ACC112 (cell line): ENCODE data around the gene MERTK.
"Not testable (repeated sequence)": the region's sequence is repeated elsewhere in the genome, so short reads cannot be mapped to it uniquely, and the experiment has no call there.

Source experiments
- H2AFZ ChIP-seq: fragments of 200-600 bp; sonication (generic); one replicate; pipeline ENCODE4 v1.6.0; 2017; ENCODE audit warnings: antibody characterized with exemption, low read length; ENCODE audit not compliant: unreplicated experiment
- H3K27ac ChIP-seq: fragments of 200-600 bp; sonication (generic); 2 replicates; pipeline ENCODE4 v1.5.1; 2014; ENCODE audit warnings: low read depth, mild to moderate bottlenecking, antibody characterized with exemption, low read length, moderate library complexity
- H3K27me3 ChIP-seq: fragments of 200-600 bp; sonication (generic); 2 replicates; pipeline ENCODE4 v1.6.1; 2014; ENCODE audit warnings: mild to moderate bottlenecking, antibody characterized with exemption, low read length, moderate library complexity, mixed read lengths; ENCODE audit not compliant: insufficient read depth
- H3K36me3 ChIP-seq: fragments of 200-600 bp; sonication (generic); 2 replicates; pipeline ENCODE4 v1.6.1; 2016; ENCODE audit warnings: mild to moderate bottlenecking, antibody characterized with exemption, low read length, moderate library complexity, mixed read lengths; ENCODE audit not compliant: insufficient read depth
- H3K4me1 ChIP-seq: fragments of 200-600 bp; sonication (generic); one replicate; pipeline ENCODE4 v1.6.1; 2016; ENCODE audit warnings: low read length, mixed read lengths; ENCODE audit not compliant: insufficient read depth, unreplicated experiment, control insufficient read depth
- H3K4me3 ChIP-seq: fragments of 200-600 bp; sonication (generic); 2 replicates; pipeline ENCODE4 v1.5.1; 2014; ENCODE audit warnings: mild to moderate bottlenecking, low read depth, low read length
- H3K79me2 ChIP-seq: fragments of 200-600 bp; sonication (generic); one replicate; pipeline ENCODE4 v1.6.0; 2016; ENCODE audit warnings: low read length; ENCODE audit not compliant: control insufficient read depth, unreplicated experiment, insufficient read depth

Gene MERTK

GRCh38 chr2:112054847-112055729, 156.7 kb downstream of the MERTK start, which contains the start of gene TMEM87B:
Gene TMEM87B (plus strand): TSS chr2:112055269. CDS start chr2:112055592, 323 bp downstream.
- Histone ChIP-seq H3K4me3 (peak within 1 kb of the TSS; percentile 88), H3K27ac (peak within 1 kb of the TSS; percentile 69), H3K36me3 (no peaks in the 10 kb centered on the region), H3K27me3 (no peaks in the 10 kb centered on the region), H3K79me2 (peaks cover 32% of the 10 kb centered on the region), H3K4me1 (peaks cover 18% of the 10 kb centered on the region), H2AFZ (peak within 1 kb of the TSS; percentile 92)

DNA sequence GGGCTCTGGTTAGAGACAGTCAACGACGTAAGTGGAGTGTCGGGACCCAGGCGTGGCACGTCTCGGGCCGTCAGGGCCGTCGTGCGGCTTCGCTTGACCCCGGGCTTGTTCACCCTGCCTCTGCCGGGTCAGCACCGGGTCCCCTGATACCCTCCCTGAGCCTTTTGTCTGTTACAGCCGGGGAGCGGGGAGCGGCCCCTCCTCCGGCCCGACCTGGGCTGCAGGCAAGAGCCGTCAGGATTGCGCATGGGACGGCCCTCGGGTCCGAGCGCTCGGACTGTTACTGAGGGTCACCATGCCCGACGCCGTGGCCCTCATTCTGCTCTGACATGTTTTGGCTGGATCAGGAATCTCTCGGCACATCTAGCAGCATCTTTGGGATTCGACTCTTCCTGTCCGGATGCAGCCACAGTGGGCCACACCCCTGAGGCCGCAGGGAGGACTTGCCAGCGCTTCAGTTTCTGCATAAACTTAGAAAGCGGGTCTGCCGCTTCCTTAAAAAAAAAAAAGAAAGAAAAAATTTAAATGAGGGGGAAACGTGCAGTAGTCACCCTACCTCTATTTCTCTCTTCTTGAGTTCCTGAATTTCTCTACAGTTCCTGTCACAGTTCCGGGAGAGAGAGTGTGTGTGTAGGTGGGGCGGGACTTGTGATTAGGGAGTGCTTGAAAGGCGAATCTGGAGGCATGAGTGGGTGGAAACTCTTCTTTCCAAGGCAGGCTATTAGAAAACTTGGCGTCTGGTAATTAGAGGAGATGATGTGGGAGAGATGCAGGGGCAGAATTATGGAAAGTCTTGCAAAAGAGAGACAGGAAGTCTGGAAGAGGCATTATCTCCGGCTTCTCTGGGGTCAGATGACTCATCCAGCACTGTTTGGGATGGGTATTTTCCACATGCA, 157.6 kb downstream of the MERTK start:
- Histone ChIP-seq H2AFZ (peak overlapping the region; percentile 92), H3K4me3 (peak overlapping the region; percentile 88), H3K27me3 (no peaks in the 10 kb centered on the region), H3K36me3 (0 out of 2 replicates have a peak, but pooled peaks cover under 1% of the 10 kb centered on the region), H3K4me1 (peaks cover 18% of the 10 kb centered on the region), H3K79me2 (peaks cover 32% of the 10 kb centered on the region), H3K27ac (peak overlapping the region; percentile 63)

GRCh38 chr2:112056626-112056987, 158.2 kb downstream of the MERTK start:
- H3K27me3 ChIP-seq: no peaks in the 10 kb centered on the region
- peaks cover 7% of the 10 kb centered on the region for H3K36me3 ChIP-seq
- H3K4me1 ChIP-seq: peaks cover 18% of the 10 kb centered on the region
- H2AFZ ChIP-seq: no peak overlapping the region
- H3K27ac ChIP-seq: peak overlapping the region; percentile 63
- H3K4me3 ChIP-seq: peak overlapping the region; percentile 88
- peaks cover 32% of the 10 kb centered on the region for H3K79me2 ChIP-seq

- H3K36me3 ChIP-seq: peaks cover 37% of the 10 kb centered on the region
- H3K79me2 ChIP-seq: peaks cover 45% of the 10 kb centered on the region
- no peak overlapping the region for H2AFZ ChIP-seq
- H3K4me3 ChIP-seq: no peak overlapping the region
- peaks cover 10% of the 10 kb centered on the region for H3K4me1 ChIP-seq
- no peak overlapping the region for H3K27ac ChIP-seq
- H3K27me3 ChIP-seq: no peaks in the 10 kb centered on the region
These were observed 161.3 kb downstream of the MERTK start for GRCh38 chr2:112059671-112060070.

- Histone ChIP-seq H3K4me3 (no peak overlapping the region), H2AFZ (no peak overlapping the region), H3K79me2 (peaks cover 46% of the 10 kb centered on the region), H3K4me1 (peaks cover 22% of the 10 kb centered on the region), H3K27ac (no peak overlapping the region), H3K36me3 (peaks cover 37% of the 10 kb centered on the region), H3K27me3 (no peaks in the 10 kb centered on the region)
These were observed 162.9 kb downstream of the MERTK start for GRCh38 chr2:112061299-112061698.

- H3K27me3 ChIP-seq: no peaks in the 10 kb centered on the region
- peaks cover 38% of the 10 kb centered on the region for H3K36me3 ChIP-seq
- H3K4me3 ChIP-seq: no peak overlapping the region
- no peak overlapping the region for H3K27ac ChIP-seq
- H2AFZ ChIP-seq: no peak overlapping the region
- peaks cover 46% of the 10 kb centered on the region for H3K79me2 ChIP-seq
- H3K4me1 ChIP-seq: peaks cover 22% of the 10 kb centered on the region
These were observed 163.4 kb downstream of the MERTK start for GRCh38 chr2:112061840-112062239.

DNA sequence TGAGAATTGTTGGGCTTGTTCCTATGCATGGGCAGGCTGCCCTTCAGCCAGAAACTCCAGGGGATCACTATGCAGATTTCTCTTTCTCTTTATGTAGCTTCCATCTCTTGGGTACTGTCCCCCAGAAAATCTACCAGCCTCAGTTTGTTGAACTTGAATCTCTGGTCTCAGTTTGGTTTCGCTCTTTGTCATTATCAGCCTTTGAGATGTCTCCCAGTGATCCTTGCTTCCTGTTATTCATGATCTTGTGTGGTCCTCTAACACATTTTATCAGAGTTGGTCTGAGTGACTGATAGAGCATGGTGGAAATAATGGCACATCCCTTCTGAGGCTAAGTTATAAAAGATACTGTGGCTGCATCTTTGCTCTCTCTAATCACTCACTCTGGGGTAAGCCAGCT, 164.5 kb downstream of the MERTK start:
- Histone ChIP-seq H3K4me3 (no peak overlapping the region), H3K27ac (no peak overlapping the region), H3K79me2 (peaks cover 40% of the 10 kb centered on the region), H3K4me1 (peaks cover 14% of the 10 kb centered on the region), H3K36me3 (peaks cover 48% of the 10 kb centered on the region), H2AFZ (no peak overlapping the region), H3K27me3 (no peaks in the 10 kb centered on the region)

DNA sequence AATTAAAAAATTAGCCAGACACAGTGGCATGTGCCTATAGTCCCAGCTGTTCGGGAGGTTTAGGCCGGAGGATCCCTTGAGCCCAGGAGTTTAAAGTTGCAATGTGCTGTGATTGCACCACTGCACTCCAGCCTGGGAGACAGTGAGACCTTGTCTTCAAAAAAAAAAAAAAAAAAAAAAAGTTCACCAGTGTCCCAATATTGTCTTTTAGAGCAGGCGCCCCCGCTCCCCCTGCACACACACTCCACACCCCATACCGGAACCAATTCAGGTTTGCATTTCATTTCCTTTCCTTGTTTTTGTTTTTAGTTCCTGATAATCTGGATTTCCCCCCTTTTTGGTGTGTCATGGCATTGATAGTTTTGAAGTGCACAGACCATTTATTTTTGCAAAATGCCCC, 167.1 kb downstream of the MERTK start:
- no peak overlapping the region for H3K4me3 ChIP-seq
- H2AFZ ChIP-seq: no peak overlapping the region
- H3K36me3 ChIP-seq: peaks cover 56% of the 10 kb centered on the region
- H3K27ac ChIP-seq: peak overlapping the region; percentile 70
- peaks cover 14% of the 10 kb centered on the region for H3K4me1 ChIP-seq
- no peaks in the 10 kb centered on the region for H3K27me3 ChIP-seq
- peaks cover 20% of the 10 kb centered on the region for H3K79me2 ChIP-seq

DNA sequence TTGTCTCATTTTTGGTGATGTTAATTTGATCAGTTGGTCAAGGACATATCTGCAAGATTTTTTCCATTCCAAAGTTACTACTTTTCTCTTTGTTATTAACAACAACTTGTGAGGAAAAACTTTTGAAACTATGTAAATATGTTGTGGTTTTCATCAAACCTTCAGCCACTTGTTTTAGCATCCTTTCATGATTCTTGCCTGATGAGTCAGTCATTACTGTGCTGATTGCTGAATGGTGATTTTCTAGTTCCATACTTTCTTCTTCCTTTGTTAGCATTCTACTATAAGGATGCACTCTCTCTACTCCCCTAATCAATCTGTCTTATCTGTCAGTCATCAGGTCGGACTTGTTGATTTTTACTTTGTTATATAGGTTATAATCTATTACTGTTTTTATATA, 167.6 kb downstream of the MERTK start:
- Histone ChIP-seq H3K27ac (peak overlapping the region; percentile 70), H3K4me3 (no peak overlapping the region), H3K36me3 (peaks cover 56% of the 10 kb centered on the region), H3K79me2 (peaks cover 20% of the 10 kb centered on the region), H3K4me1 (peaks cover 14% of the 10 kb centered on the region), H3K27me3 (no peaks in the 10 kb centered on the region), H2AFZ (no peak overlapping the region)

- peaks cover 38% of the 10 kb centered on the region for H3K36me3 ChIP-seq
These were observed 171.4 kb downstream of the MERTK start for GRCh38 chr2:112069794-112070193.

More at GRCh38 chr2:112069794-112070193, 171.4 kb downstream of the MERTK start:
- Histone ChIP-seq H3K4me1 (peaks cover 23% of the 10 kb centered on the region), H3K79me2 (peaks cover 29% of the 10 kb centered on the region)
- not testable (repeated sequence) for H3K27ac ChIP-seq, H3K27me3 ChIP-seq, H3K4me3 ChIP-seq, H2AFZ ChIP-seq
